Ascending aorta (tissue), 2 donors: ENCODE results near the gene AQP3. TPM values are rescaled to one million over a fixed set of nuclear protein-coding genes. Genes with fewer than 3 reads are reported as not detected.

ENCODE experiments used
- DNase-seq, 2 donors: peaks; one replicate each; pipeline ENCODE4 v3.0.0-alpha.2; 2019; ENCODE audit warnings: low spot score in 2 of 2
- H3K27ac ChIP-seq, 2 donors: fragments of 200-600 bp; sonication (generic); one replicate each; pipeline ENCODE4 v1.5.1; 2016 to 2017; ENCODE audit warnings: mild to moderate bottlenecking in 1 of 2
- H3K27me3 ChIP-seq: fragments of 200-600 bp; sonication (generic); one replicate; pipeline ENCODE4 v1.5.1; 2017
- H3K36me3 ChIP-seq, 2 donors: fragments of 200-600 bp; sonication (generic); one replicate each; pipeline ENCODE4 v1.5.1; 2016
- H3K4me1 ChIP-seq, 2 donors: fragments of 200-600 bp; sonication (generic); one replicate each; pipeline ENCODE4 v1.5.1; 2016 to 2017; ENCODE audit warnings: mild to moderate bottlenecking in 1 of 2
- H3K4me3 ChIP-seq, 2 donors: fragments of 200-600 bp; sonication (generic); one replicate each; pipeline ENCODE4 v1.5.1; 2016 to 2017; ENCODE audit warnings: mild to moderate bottlenecking in 1 of 2
- H3K9me3 ChIP-seq, 2 donors: fragments of 200-600 bp; sonication (generic); one replicate each; pipeline ENCODE4 v1.5.1; 2016
- intact Hi-C: fragments of 100-400 bp; cut with DNase I; formaldehyde crosslinking; loops from one replicate; pipeline ENCODE4 v1.15.1; 2023
- total RNA-seq: library from RNA; depleted of rRNA; stranded (reverse); fragments of >200 nt; gene quantifications from one replicate; pipeline ENCODE4 v1.1.0, GENCODE V29; 2016
- TF ChIP-seq, protein P1 (sequence below), 3 experiments: fragments of 200-600 bp in 2 of 3; fragments of 450-650 bp in 1 of 3; sonication (generic) in 2 of 3; IDR thresholded peaks; one replicate each; pipeline ENCODE4 v1.5.1; 2016 to 2019; ENCODE audit warnings: antibody characterized with exemption in 3 of 3, mild to moderate bottlenecking in 1 of 3, moderate library complexity in 1 of 3

The AQP3 gene
- total RNA-seq, 1 donor from 2014 or later = 12.7 TPM

DNA sequence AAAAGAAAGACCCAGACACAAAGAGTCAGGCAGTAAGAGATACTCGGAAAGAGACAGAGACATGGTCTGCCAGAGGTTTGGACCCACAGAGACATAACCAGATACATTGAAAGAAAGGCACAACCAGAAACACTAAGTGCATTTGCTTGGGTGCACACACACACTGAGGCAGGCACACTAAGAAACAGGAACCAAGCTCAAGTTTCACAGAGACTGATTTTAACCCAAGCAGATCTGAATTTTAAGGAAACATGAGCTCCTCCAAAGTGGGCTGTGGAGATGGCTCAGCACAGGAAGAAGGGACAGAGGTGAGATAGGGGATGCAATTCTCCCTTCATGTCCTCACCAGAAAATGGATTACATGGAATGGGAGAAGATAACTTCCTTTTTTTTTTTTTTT is 9.5 kb downstream of the AQP3 start:
- Histone ChIP-seq H3K27me3 (no peaks in the 10 kb centered on the region), H3K9me3 (no peaks in the 10 kb centered on the region), H3K4me3 (no peak overlapping the region), H3K4me1 (no peaks in the 10 kb centered on the region), H3K36me3 (no peaks in the 10 kb centered on the region), H3K27ac (no peak overlapping the region)
- no peak for DNase-seq
- TF ChIP-seq, protein P1, sequence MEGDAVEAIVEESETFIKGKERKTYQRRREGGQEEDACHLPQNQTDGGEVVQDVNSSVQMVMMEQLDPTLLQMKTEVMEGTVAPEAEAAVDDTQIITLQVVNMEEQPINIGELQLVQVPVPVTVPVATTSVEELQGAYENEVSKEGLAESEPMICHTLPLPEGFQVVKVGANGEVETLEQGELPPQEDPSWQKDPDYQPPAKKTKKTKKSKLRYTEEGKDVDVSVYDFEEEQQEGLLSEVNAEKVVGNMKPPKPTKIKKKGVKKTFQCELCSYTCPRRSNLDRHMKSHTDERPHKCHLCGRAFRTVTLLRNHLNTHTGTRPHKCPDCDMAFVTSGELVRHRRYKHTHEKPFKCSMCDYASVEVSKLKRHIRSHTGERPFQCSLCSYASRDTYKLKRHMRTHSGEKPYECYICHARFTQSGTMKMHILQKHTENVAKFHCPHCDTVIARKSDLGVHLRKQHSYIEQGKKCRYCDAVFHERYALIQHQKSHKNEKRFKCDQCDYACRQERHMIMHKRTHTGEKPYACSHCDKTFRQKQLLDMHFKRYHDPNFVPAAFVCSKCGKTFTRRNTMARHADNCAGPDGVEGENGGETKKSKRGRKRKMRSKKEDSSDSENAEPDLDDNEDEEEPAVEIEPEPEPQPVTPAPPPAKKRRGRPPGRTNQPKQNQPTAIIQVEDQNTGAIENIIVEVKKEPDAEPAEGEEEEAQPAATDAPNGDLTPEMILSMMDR (IDR thresholded peaks at IDR 0.05) = no peak
- intact Hi-C loops = no loop called here

DNA sequence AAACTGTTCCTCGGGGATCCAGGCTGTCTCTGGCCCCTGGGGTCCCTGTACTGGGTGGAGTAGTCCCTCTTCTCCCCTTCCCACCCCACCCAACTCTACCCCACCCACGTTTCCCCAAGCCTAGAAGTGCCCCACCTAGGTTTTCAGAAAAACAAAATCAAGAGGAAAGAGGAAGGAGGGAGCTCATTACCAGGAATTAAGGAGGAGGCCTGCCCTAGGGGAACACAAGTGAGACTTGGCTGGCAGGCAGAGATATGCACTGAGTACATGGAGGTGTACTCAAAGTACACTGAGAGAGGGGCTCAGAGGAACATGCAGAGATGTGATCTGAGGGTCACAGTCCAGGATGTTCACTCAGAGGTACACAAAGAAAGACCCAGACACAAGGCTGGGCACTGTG is 10.2 kb downstream of the AQP3 start:
- TF ChIP-seq, protein P1 (IDR thresholded peaks at IDR 0.05) = no peak
- Histone ChIP-seq H3K27ac (no peak overlapping the region), H3K4me1 (no peaks in the 10 kb centered on the region), H3K36me3 (no peaks in the 10 kb centered on the region), H3K9me3 (no peaks in the 10 kb centered on the region), H3K4me3 (no peak overlapping the region), H3K27me3 (no peaks in the 10 kb centered on the region)
- DNase-seq = no peak
- intact Hi-C loops = no loop called here

DNA sequence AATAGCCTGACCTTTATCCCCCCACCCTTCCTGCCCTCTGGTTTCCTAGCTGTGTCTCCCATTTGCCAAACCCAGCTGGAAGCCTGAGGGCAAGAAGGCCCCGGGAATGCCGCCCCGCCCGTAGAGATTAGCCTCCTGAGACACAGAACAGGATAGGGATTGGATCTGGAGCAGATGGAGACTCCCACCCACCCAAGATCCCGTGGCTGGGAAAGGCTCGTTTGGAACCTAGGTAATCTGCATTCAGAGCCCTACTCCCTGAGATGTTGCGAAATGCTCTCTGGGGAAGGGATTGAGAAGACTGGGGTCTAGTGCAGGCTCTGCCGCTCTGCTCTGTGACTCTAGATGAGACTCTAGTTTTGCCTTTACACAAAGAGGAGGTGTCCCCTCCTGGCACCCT is 10.9 kb downstream of the AQP3 start:
- TF ChIP-seq, protein P1 (IDR thresholded peaks at IDR 0.05) = no peak
- DNase-seq = no peak
- Histone ChIP-seq H3K36me3 (no peaks in the 10 kb centered on the region), H3K9me3 (no peaks in the 10 kb centered on the region), H3K27ac (no peak overlapping the region), H3K4me3 (no peak overlapping the region), H3K4me1 (no peaks in the 10 kb centered on the region), H3K27me3 (no peaks in the 10 kb centered on the region)
- intact Hi-C loops = no loop called here

DNA sequence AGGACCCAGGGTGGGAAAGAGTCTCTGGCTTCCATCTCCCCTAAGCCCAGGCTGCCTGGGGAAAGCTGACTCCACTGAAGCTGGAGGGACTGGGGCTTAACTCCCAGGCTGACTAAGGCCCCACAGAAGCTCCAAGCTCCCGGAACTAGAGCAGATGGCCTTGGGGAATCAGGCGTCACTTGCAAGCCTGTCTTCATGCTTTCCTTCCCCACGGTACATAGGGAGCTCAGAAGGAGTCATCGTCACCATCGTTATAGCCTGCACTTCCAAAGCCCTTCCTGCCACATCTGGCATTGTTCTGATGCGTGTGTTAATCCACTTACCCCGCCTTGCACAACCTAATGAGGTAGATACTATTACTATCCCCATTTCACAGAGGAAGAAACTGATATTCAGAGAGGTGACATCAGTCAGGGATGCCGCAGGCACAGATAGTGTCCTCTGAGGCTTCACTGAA is 11.5 kb downstream of the AQP3 start:
- Histone ChIP-seq H3K27ac (no peak overlapping the region), H3K4me1 (no peaks in the 10 kb centered on the region), H3K4me3 (no peak overlapping the region), H3K9me3 (no peaks in the 10 kb centered on the region), H3K27me3 (no peaks in the 10 kb centered on the region), H3K36me3 (no peaks in the 10 kb centered on the region)
- TF ChIP-seq, protein P1 (IDR thresholded peaks at IDR 0.05) = no peak
- intact Hi-C loops = no loop called here
- no peak for DNase-seq

DNA sequence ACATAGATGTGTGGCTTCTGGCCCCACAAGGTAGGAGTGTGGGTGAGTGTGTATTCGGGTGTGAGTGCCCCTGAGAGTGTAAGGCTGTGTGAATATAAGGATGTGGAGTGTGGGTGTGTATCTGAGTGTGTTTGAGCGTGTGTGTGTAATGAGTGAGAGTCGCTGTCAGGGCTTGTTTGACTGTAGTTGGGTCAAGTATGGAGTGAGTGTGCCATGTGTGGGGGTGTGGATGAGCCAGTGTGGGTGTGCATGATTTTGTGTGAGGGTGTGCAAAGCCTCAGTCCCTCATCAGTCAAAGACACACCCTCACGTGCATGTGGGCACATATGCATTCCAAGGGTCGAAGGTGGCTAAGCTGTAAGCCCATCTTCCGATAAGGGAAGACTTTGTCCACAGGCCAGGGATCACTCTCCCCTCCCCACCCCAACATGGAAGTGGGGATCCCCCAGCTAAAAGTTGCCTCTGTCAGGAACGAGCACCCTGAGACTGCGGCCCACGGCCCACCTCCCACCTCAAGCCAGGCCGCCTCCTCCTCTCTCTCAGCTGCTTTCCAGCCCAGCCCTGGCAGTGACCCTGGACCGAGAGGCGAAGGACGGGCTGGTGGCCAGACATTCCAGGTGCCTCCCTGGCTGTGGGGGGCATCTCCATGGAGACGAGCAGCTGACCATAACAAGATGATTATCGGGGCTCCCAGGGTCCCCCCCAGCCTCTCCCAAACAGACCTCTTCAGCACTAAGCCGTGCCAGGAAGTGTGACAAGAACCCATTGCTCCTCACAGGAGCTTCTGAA is 12.9 kb downstream of the AQP3 start:
- Histone ChIP-seq H3K27me3 (no peaks in the 10 kb centered on the region), H3K4me3 (no peak overlapping the region), H3K36me3 (no peaks in the 10 kb centered on the region), H3K9me3 (no peaks in the 10 kb centered on the region), H3K4me1 (no peaks in the 10 kb centered on the region), H3K27ac (no peak overlapping the region)
- intact Hi-C loops = no loop called here
- TF ChIP-seq, protein P1 (IDR thresholded peaks at IDR 0.05) = no peak
- no peak for DNase-seq
